Measurements from ENCODE around the gene VAV1.

DNA sequence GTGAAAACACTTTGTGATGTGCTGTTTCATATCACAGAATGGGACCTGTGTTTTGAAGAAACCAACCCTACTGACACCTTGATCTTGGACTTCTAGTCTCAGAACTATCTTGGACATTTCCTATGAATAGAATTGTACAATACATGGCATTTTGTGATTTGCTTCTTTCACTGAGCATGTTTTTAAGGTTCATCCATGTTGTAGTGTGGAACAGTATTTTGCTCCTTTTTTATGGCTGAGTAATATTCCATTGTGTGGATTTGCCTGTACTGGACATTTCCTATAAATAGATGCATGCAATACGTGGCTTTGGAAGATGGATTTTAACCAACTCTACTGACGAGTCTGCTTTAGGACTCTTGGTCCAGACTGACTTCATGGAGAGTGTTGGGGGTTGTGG lies 46.8 kb downstream of the VAV1 start:
- TF ChIP-seq, protein P1, sequence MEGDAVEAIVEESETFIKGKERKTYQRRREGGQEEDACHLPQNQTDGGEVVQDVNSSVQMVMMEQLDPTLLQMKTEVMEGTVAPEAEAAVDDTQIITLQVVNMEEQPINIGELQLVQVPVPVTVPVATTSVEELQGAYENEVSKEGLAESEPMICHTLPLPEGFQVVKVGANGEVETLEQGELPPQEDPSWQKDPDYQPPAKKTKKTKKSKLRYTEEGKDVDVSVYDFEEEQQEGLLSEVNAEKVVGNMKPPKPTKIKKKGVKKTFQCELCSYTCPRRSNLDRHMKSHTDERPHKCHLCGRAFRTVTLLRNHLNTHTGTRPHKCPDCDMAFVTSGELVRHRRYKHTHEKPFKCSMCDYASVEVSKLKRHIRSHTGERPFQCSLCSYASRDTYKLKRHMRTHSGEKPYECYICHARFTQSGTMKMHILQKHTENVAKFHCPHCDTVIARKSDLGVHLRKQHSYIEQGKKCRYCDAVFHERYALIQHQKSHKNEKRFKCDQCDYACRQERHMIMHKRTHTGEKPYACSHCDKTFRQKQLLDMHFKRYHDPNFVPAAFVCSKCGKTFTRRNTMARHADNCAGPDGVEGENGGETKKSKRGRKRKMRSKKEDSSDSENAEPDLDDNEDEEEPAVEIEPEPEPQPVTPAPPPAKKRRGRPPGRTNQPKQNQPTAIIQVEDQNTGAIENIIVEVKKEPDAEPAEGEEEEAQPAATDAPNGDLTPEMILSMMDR (conservative IDR thresholded peaks at IDR 0.05; ENCODE audit: low read depth in 2 of 2), result no peak
- TF ChIP-seq REST (IDR thresholded peaks at IDR 0.05; ENCODE audit: unreplicated experiment) (no peak), EZH2phosphoT487 (IDR thresholded peaks at IDR 0.05; ENCODE audit: unreplicated experiment) (no peak), POLR2AphosphoS5 (IDR thresholded peaks at IDR 0.05; ENCODE audit: low read depth) (no peak), EZH2 (IDR thresholded peaks at IDR 0.05; ENCODE audit: low read depth, unreplicated experiment) (no peak)

Measured in GM23338 (cell line).